HL-60/S4 (cell line): ENCODE results near the gene PCLO.
"Not testable (repeated sequence)": the region's sequence is repeated elsewhere in the genome, so short reads cannot be mapped to it uniquely, and the experiment has no call there.

Experiments used
- in situ Hi-C: fragments of 300-500 bp; cut with MboI; formaldehyde crosslinking; loops from 2 replicates; pipeline ENCODE4 v1.14.3; 2022; ENCODE audit warnings: low sequenced_read_pairs

PCLO gene

GRCh38 chr7:83055197-83055596 is 107.5 kb downstream of the PCLO start:
- in situ Hi-C loops = no loop called here

- in situ Hi-C loops = no loop called here
Observed at GRCh38 chr7:83054472-83054871, 108.2 kb downstream of the PCLO start.

GRCh38 chr7:83053965-83054364 is 108.7 kb downstream of the PCLO start:
- in situ Hi-C loops = no loop called here

GRCh38 chr7:83040484-83040883 is 122.2 kb downstream of the PCLO start:
- in situ Hi-C loops = no loop called here

GRCh38 chr7:83038787-83039186 is 123.9 kb downstream of the PCLO start:
- in situ Hi-C loops = no loop called here

- in situ Hi-C loops = no loop called here
Observed at GRCh38 chr7:83036721-83037380, 125.8 kb downstream of the PCLO start.

GRCh38 chr7:83036130-83036529 is 126.6 kb downstream of the PCLO start:
- in situ Hi-C loops = no loop called here

- in situ Hi-C loops = no loop called here
Observed at GRCh38 chr7:83032195-83032594, 130.5 kb downstream of the PCLO start.

GRCh38 chr7:83023817-83024665 is 138.6 kb downstream of the PCLO start:
- in situ Hi-C loops = not testable (repeated sequence)

GRCh38 chr7:83021032-83021431 is 141.7 kb downstream of the PCLO start:
- in situ Hi-C loops = no loop called here

- in situ Hi-C loops = no loop called here
Observed at GRCh38 chr7:83020161-83020560, 142.5 kb downstream of the PCLO start.

GRCh38 chr7:83015916-83016315 is 146.8 kb downstream of the PCLO start:
- in situ Hi-C loops = no loop called here

- in situ Hi-C loops = no loop called here
Observed at GRCh38 chr7:83014546-83014945, 148.1 kb downstream of the PCLO start.

- in situ Hi-C loops = no loop called here
Observed at GRCh38 chr7:83011954-83012353, 150.7 kb downstream of the PCLO start.

GRCh38 chr7:83005410-83005809 is 157.3 kb downstream of the PCLO start:
- in situ Hi-C loops = no loop called here

GRCh38 chr7:83001362-83002040 is 161.2 kb downstream of the PCLO start:
- in situ Hi-C loops = no loop called here

GRCh38 chr7:82998436-82998835 is 164.2 kb downstream of the PCLO start:
- in situ Hi-C loops = no loop called here

GRCh38 chr7:82985144-82985802 is 177.4 kb downstream of the PCLO start:
- in situ Hi-C loops = no loop called here

GRCh38 chr7:82980130-82980788 is 182.4 kb downstream of the PCLO start:
- in situ Hi-C loops = no loop called here

- in situ Hi-C loops = no loop called here
Observed at GRCh38 chr7:82975811-82976468, 186.7 kb downstream of the PCLO start.
